GM18508 (cell line): Measurements from ENCODE around the gene SAP130.

Experiments
- ATAC-seq: cut with Tn5 transposase; IDR thresholded peaks from one replicate; pipeline ENCODE4 v1.9.1; 2021; ENCODE audit warnings: moderate number of reproducible peaks; ENCODE audit not compliant: insufficient read depth, unreplicated experiment

SAP130 gene

DNA sequence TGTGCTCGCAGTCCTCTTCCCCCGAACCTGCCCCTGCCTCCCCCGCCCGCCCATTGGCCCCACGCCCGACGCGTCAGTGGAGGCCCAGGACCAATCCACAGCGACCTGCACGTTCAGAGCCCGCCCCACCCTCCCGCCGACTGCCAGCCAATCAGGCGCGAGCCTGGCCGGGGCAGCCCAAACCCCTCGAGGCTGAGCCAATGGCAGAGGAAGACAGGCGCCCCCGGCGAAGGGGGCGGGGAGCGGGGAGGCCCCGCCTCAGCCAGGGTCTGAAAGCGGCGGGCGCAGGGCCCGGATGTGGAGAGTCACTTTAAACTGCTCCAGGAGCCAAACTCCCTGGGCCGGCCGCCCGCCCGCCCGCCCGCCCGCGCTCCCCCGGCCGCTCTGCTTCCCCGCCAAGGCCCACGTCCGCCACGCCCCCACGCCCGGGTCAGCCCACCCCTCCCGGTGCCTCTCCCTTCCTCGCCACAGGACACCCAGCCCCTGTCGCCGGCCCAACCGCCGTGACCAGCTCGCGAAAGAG, 520 bp downstream of the SAP130 start:
- ATAC-seq = peak; percentile 51

GRCh38 chr2:128026448-128027277, 1.2 kb downstream of the SAP130 start:
- no peak for ATAC-seq

GRCh38 chr2:128024816-128025215, 3.0 kb downstream of the SAP130 start:
- ATAC-seq = no peak

- ATAC-seq = no peak
Measured at GRCh38 chr2:128017561-128017960, 10.3 kb downstream of the SAP130 start.

- no peak for ATAC-seq
Measured at GRCh38 chr2:128016620-128017019, 11.2 kb downstream of the SAP130 start.

DNA sequence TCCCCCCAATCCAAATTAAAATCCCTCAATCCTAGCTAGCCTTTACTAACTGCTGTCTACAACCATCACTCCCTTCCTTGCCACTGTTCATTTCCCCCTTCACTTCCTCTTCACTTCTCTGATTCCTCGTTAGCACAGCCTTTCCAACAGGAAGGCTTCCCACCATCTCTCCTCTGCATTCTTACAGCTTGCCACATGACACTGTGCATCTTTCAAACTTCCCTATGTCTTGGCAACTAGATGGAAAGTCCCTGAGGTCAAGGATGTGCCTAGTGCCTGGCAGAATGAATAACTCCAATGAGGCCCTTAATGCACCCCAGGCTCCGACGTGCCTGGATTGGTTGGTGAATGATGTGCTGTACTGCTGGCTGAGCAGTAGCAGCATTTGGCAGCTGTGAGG, 15.2 kb downstream of the SAP130 start:
- no peak for ATAC-seq

DNA sequence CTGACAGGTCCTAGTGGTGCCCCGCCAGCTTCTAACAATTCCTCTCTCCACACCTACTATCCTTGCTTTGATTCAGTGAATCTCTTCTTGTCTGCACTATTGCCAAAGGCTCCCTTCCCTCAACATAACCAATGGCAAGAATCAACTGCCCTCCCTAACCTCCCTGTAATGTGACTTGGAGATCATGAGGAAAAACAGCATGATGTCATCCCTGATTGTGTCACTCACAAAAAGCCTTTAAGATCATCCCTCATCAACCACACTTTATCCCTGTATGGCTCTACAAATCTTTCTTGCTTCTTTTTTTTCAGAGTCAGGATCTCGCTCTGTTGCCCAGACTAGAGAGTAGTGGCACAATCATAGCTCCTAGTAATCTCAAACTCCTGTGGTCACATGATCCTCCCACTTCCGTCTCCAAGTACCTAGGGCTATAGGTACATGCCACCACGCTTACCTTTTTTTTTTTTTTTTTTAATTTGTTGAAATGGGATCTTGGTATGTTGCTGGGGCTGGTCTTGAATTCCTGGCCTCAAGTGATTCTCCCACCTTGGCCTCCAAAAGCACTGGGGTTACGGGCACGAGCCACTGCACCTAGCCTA, 19.7 kb downstream of the SAP130 start:
- no peak for ATAC-seq

DNA sequence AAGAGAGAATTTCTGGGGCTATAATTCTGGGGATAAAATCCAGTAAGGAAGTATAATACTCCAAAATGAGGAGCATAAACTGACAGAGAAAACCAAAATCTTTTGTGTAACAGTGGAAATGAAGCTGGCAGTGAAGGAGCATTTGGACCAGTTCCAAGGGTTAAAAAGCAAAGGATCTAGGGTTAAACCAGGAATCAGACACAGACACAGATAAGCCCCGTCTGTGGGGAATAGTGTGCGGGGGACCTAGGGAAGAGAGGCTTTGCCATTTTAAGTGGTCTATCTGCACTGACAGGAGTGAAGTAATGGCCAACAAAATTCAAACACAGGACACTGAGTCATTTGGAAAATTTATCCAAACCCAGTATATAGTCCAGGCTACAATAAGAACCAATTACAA, 23.4 kb downstream of the SAP130 start:
- ATAC-seq = no peak

DNA sequence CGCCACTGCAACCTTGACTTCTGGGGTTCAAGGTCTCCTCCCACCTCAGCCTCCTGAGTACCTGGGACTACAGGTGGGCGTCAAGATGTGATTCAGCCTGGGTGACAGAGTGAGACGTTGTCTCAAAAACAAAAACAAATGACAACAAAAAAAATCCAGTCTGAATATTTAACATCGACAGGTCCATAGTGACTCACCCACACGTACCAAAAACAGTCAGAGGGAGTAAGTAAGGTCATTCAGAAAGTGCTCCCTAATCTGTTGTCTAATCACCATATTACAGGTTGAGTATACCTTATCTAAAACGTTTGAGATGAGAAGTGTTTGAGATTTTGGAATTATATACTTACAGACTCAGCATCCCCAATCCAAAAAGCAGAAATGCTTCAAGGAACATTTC, 24.4 kb downstream of the SAP130 start:
- ATAC-seq = no peak

DNA sequence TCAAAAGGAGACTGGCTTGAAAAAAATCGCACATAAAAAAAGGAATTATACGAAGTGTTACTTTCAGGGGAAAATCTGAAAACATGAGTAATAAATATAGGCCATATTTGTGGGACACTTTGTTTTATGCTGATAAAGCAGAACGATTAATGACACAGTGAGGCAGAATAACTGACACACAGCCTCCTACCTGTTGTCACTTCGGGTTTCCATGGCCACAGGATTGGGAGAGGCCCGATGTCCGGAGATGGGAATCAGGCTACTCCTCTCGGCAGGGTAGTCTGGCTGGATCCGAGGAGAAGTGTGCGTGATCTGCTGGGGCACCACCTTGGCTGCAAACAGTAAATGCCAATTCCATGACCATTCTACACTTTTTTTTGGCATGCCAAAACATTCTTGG, 31.7 kb downstream of the SAP130 start:
- ATAC-seq = no peak

GRCh38 chr2:127995725-127996124, 32.1 kb downstream of the SAP130 start:
- ATAC-seq = no peak

DNA sequence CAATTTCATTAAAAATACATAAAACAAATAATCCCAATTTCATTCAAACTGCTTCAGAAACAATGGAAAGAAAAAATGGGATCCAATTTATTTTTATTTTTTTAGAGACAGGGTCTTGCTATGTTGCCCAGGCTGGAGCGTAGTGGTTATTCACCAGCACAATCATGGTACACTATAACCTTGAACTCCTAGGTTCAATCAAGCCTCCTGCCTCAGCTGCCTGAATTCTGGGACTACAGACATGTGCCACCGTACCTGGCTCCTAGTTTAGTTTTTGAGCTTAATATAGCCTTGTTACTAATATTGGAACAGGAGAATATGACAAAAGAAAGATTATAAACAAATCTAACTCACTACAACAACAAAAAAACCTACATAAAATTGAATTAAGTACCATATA, 34.2 kb downstream of the SAP130 start:
- ATAC-seq = no peak

- ATAC-seq = no peak
Measured at GRCh38 chr2:127991742-127992141, 36.1 kb downstream of the SAP130 start.

DNA sequence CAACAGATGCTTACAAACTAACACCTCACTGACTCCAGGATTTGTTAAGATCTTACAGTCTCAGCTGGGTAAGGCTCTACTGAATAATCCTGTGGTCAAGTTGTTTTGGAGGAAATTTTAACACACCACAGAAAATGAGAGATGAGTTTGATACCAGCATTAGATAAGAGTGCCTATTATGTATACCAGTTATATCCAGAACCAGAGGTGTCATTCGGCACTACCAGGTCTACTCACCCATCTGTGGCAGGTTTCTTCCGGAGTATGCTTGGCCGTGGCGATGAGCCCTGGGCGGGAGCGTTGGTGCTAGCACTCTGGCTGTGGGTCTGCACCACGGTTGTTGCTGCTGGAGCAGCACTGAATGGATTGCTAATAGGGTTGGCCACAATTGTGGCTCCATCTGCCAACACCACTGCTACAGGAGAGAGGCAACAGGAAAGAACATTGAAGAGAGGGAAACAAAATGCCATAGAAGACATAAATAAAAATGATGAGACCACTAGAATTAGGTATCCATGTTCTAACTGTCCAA, 41.2 kb downstream of the SAP130 start:
- ATAC-seq = no peak

DNA sequence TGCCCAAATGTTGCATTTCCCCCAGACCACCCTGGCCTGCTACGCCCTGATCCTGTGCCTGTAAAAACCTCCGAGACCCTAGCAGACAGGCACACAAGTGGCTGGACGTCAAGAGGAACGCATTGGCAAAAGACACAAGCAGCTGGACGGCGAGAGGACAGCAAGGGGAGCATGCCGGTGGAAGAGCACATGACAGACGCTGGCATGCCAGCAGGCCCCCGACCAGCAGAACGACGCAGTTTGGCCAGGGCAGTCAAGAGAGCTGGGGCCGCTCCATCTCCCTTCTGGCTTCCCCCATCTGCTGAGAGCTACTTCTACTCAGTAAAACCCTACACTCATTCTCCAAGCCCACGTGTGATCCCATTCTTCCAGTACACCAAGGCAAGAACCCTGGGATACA, 42.1 kb downstream of the SAP130 start:
- no peak for ATAC-seq

DNA sequence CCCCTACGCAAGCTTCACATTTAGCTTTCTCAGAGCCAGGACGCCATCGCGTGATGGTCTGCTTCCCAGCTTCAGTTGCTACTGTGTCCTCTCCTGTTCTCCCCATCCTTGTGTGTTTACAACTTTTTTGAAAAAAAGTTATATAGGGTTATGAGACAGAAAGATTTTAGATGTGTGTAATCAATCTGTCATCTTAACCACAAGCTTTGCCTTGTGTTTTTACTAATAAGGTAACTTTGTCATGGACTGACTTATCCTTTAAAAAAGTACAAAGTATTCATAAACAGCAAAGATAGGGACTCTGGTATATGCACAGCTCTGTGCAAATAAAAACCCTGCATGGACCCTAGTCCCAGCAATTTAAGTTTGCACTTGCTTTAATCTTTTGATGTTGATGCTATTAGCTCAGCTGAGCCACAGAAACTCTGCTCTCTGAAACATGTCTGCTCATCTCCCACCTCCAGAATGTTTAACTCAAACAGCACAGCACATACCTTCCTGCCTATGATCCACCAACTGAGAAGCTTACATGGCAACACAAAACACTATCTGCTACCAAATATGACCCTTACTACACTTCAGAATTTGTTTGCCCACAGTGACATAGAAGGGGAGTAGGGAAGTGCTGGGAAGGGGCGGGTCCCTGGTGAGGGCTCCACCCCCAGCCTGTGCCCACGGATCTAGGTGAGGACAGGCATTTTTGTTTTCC, 42.7 kb downstream of the SAP130 start:
- no peak for ATAC-seq

GRCh38 chr2:127984551-127984950, 43.3 kb downstream of the SAP130 start:
- no peak for ATAC-seq

DNA sequence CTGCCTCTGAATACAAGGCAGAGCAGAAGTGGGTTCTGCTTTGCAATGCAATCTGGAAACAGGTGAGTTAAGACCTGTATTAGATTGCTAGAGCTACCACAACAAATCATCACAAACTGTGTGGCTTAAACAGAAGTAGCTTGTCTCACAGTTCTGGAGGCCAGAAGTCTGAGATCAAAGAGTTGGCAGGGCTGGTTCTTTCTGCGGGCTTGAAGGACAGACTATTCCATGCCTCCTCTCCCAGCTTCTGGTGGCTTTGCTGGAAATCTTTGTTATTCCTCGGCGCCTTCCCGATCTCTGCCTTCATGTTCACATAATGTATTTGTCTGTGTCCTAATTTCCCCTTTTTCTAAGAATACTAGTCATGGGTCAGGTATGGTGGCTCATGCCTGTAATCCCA, 58.4 kb downstream of the SAP130 start:
- no peak for ATAC-seq

DNA sequence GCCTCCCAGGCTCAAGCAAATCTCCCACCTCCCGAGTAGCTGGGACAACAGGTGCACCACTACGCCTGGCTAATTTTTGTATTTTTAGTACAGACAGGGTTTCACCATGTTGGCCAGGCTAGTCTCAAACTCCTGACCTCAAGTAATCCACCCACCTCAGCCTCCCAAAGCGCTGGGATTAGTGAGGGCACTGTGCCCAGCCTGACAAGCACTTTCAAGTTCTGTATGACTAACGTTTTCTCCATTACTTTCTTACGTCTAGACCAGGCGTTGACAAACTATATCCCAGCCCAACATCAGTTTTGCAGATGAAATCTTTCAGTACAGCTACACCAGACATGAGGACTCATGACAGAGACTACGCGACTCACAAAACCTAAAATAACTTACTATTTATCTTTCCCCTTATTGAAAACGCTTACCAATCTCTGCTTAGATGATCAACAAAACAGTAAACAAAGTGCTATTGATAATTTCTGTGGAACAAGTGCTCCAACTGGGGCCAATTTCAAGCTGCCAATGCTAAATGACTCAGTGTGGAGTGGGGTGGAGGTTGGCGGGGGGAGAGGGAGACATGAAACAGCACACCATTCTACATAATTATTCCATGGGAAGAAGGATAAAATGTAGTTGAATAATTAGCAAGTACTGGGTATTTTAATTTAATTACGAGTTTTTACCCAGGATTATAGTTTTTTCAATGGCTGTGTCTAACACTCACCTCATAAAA, 59.1 kb downstream of the SAP130 start:
- no peak for ATAC-seq

- ATAC-seq = no peak
Measured at GRCh38 chr2:127961729-127962128, 66.1 kb downstream of the SAP130 start.
